HG03378 (cell line): ENCODE data around the gene RBM24.

Experiments used
- ATAC-seq: cut with Tn5 transposase; IDR thresholded peaks from one replicate; pipeline ENCODE4 v1.9.1; 2021; ENCODE audit warnings: mild to moderate bottlenecking, moderate library complexity; ENCODE audit not compliant: unreplicated experiment

Gene RBM24

GRCh38 chr6:17281100-17281496 lies at the start of gene RBM24:
RBM24 (plus strand) TSS chr6:17281361; CDS start chr6:17281582, 221 bp downstream.
- no peak for ATAC-seq

DNA sequence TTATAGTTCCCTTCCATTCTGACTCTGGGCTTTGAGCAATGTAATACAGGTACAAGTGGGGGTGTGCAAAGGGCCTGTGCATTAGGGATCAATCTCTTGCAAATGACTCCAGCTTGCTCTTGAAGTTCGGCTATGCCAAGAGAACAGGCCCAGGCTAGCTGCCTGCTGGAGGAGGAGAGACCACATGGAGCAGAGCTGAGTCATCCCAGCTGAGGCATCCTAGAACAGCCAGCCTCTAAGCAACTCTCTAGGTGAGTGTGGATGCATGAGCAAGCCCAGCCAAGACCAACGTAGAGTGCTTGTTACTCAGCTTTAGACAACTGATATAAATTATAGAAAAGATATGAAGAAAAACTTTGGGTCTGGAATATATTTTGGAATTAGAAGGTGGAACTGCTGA lies 47.6 kb upstream of the RBM24 start:
- ATAC-seq = no peak

DNA sequence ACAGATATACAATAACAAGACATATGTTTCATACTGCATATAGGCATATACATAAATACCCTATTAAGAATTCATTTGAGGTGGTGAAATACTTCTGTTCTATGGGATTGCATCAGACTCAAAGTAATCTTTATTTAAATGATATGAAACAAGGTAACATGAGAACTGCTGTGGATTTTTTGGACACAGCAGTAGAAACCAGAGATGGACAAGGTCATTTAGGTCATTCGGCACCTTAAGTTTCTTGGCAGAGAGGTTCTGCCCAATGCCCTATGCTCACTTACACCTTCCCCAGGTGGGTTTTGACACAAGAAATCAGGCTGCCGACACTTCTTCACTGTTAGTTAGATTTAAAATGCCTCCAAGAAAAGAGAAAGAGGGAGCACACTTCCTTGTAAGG lies 43.9 kb upstream of the RBM24 start:
- ATAC-seq = no peak

- no peak for ATAC-seq
Observed at GRCh38 chr6:17239260-17239659, 41.9 kb upstream of the RBM24 start.

GRCh38 chr6:17240803-17241500 lies 40.2 kb upstream of the RBM24 start:
- ATAC-seq = no peak

GRCh38 chr6:17242087-17242486 lies 39.1 kb upstream of the RBM24 start:
- ATAC-seq = no peak

DNA sequence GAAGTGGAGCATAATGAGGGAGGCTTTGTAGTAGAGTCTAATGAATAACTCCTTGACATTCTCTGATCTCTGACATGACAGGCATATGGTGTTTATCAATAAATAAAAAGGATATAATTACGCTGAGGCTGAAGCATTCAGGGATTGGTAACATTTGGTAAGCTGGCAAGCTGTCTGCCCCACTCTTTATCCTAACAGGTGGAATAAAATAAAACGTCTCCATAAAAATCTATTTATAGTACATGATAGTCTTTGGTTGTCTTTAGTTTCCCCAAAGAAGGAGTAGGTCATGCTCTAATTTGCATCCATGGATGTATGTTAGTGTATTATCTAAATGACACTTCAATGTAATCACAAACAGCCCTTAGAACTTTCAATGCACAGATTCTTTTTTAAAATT lies 30.9 kb upstream of the RBM24 start:
- ATAC-seq = no peak

- ATAC-seq = no peak
Observed at GRCh38 chr6:17251953-17252352, 29.2 kb upstream of the RBM24 start.

- no peak for ATAC-seq
Observed at GRCh38 chr6:17258749-17259148, 22.4 kb upstream of the RBM24 start.

GRCh38 chr6:17265570-17265969 lies 15.6 kb upstream of the RBM24 start:
- ATAC-seq = no peak

DNA sequence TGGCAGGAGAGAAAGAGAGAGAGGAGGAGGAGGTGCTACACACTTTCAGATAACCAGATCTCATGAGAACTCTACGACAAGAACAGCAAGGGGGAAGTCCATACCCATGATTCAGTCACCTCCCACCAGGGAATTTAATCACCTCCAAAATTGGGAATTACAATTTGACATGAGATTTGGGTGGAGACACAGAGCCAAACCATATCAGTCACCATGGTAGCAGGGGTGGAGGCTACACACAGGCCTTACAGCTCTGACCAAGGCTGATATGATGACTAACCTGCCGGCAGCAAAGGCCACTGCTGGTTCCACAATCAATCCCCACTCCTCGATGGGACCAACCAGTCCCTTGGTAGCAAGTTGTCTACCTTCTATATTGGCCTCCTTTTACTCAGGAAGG lies 13.6 kb upstream of the RBM24 start:
- ATAC-seq = no peak

GRCh38 chr6:17268114-17268513 lies 13.0 kb upstream of the RBM24 start:
- no peak for ATAC-seq

- ATAC-seq = no peak
Observed at GRCh38 chr6:17269840-17270239, 11.3 kb upstream of the RBM24 start.

GRCh38 chr6:17271628-17272027 lies 9.5 kb upstream of the RBM24 start:
- ATAC-seq = no peak

GRCh38 chr6:17276766-17277165 lies 4.4 kb upstream of the RBM24 start:
- ATAC-seq = no peak

- no peak for ATAC-seq
Observed at GRCh38 chr6:17277256-17277655, 3.9 kb upstream of the RBM24 start.

DNA sequence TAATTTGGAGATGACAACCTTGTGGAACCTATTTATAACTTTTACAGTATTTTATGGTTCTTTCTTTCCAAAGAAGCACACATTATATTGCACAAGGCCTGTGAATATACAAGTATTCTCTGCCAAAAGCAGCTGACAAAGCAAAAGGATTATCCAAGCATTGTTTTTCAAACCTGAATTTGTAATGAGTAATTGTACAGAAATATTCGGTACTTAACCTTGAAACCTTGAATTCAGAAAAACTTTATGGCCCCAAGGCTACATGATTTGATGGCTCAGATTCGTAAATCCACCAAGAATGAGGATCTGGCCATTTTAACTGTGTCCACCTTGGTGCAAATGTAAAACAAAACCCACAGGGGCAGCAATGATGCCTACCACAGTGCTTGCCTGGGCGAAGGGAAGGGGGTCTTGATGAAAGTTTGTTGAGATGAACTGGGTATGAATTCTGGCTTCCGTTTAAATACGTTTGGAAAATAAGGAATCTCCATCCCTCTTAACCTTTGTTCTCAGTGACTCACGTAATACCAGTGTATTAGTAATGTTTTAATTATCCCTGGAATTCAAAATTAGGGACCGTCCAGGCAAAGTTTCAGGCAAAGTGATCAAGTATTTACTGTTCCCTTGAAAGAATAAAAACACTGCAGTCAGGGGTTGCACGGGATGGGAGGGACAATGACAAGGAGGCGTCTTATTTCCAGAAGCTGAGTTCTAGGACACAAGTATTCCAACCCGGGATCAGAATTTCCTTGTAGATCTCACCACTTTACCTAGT lies 2.7 kb upstream of the RBM24 start:
- ATAC-seq = no peak

DNA sequence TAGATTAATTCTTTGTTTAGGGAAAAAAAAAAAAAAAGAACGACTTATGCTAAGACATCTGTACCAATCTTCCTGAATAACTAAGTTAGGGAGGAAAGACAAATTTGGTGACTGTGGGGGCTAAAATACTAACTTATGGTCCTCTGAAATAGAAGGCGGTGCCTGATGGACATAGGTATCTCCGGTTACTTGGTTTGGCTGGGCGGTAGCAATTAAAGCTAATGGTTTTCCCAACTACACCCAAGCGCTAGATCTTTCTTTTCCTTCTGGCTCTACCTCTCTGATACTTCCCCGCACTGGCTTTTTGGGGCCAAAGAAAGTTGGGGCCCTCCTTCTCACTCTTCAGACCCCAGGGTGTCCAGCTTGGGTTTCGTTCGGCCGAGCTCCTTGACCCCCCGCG lies 1.0 kb upstream of the RBM24 start:
- ATAC-seq = no peak

DNA sequence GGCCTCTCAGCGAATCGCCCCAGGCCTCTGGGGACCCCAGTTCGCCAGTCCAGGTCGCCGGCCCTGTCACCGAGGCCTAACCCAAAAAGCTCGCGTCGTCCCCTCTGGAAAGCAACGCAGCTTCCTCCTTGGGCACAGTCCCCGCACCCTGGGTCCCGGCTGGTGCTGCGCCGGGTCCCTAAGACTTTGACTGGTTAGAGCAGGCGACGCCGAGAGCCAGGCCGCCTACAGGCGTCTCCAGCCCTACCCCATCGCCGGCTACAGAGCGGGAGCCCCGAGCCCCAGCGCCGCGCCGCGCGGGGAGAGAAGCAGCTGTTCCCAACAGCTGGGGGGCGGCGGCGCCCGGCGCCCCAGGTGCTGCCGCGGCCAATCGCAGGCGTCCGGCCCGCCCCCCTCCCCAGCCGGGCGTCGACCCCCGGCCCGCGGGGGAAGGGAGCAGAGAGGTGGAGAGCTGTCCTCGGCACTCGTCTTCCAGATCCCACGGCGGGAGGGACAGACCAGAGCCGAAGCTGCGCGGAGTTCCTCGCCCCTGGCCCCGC lies 540 bp upstream of the RBM24 start:
- ATAC-seq = no peak

DNA sequence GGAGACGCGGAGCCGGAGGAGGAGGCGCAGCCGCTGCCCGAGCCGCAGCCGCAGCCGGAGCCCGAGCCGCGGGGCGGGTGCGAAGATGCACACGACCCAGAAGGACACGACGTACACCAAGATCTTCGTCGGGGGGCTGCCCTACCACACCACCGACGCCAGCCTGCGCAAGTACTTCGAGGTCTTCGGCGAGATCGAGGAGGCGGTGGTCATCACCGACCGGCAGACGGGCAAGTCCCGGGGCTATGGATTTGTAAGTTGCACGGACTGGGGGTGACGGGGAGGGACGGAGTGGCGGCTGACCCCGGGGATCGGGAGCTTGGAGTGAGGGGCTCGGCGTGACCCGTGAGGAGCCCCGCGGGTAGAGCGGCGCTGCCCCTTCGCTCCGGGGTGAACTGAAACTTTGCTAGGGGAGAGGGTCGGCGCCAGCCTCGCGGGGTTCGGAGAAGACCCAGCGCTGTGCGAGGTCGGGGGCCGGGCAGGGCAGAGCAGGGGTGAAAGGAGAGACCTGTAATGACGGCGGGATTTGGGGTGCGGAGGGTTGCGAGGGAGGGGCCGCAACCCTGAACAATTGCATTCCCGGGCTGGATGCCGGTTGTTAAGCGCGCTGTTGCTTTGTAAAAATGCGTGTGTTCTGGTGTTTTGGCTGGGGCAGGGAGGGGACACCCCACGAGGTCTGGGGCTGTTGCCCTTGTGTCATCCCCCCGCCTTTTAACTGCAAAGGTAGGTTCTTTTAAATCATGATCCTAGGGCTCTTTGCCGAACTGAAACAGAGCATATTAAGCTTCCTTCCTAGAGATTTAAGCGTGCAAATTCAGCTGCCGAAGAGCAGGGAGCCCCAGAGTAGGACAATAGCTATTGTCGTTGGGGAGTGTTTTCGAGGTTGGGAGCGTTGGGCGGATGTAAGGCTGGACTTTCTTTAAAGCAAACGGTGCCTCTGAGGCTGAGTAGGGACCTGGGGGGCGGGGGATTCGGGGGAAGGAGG lies 628 bp downstream of the RBM24 start:
- ATAC-seq = no peak

DNA sequence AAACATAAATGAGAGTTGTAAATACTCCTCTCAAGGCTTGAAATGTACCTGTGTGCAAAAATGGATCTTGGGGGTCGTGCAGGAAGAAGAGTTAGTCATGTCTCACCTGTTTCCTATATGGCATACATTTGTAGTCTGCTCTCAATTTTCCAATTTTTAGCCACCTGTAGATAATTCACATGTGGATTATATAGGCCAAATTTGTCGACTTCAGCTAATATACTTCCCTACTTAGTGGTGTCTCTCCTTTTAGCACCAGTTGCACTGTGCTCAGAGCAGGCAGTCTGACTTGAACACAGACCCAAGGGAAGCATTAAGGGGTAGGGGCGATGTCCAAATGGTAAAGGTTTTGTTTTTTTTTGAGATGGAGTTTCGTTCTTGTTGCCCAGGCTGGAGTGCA lies 1.9 kb downstream of the RBM24 start:
- no peak for ATAC-seq
